OCI-LY3 (cell line): ENCODE data around the gene EYA2.

Source experiments
- CTCF ChIP-seq: fragments of 200-600, 300-600 bp; sonication (generic); IDR thresholded peaks from 2 replicates; pipeline ENCODE4 v1.5.1; 2014; ENCODE audit warnings: antibody characterized with exemption, low read length, low read depth
- EZH2phosphoT487 ChIP-seq: fragments of 200-600 bp; shearing (Covaris generic); IDR thresholded peaks from 2 replicates; pipeline ENCODE4 v1.6.1; 2018; ENCODE audit warnings: antibody characterized with exemption, mixed run types, low read depth

GRCh38 chr20:46945465-46945864 lies 50.8 kb downstream of the EYA2 start:
- TF ChIP-seq CTCF, result no peak
- no peak for TF ChIP-seq EZH2phosphoT487
